Liver (tissue), 9 donors: ENCODE measurements around the gene CRACR2B. TPM values are rescaled to one million over a fixed set of nuclear protein-coding genes. Genes with fewer than 3 reads are reported as not detected.

Experiments
- DNase-seq: peaks from one replicate; pipeline ENCODE4 v3.0.0-alpha.2; 2017; ENCODE audit warnings: low spot score
- H3K27ac ChIP-seq, 2 donors: one replicate each; pipeline ENCODE4 v1.7.0; 2013; ENCODE audit warnings: inconsistent platforms in 2 of 2, low read length in 2 of 2, control low read depth in 1 of 2, low read depth in 1 of 2, mild to moderate bottlenecking in 1 of 2
- H3K27me3 ChIP-seq, 4 donors: one replicate each; pipeline versions ENCODE4 v1.6.1 to v1.7.0; 2013; ENCODE audit warnings: low read length in 3 of 4, inconsistent platforms in 1 of 4, mild to moderate bottlenecking in 1 of 4, moderate library complexity in 1 of 4; ENCODE audit not compliant: control insufficient read depth in 4 of 4, insufficient read depth in 4 of 4
- H3K36me3 ChIP-seq, 4 donors: one replicate each; pipeline versions ENCODE4 v1.6.1 to v1.7.0; 2013; ENCODE audit warnings: low read length in 3 of 4, mild to moderate bottlenecking in 3 of 4, low read depth in 1 of 4, moderate library complexity in 1 of 4; ENCODE audit not compliant: control insufficient read depth in 4 of 4, insufficient read depth in 3 of 4
- H3K4me1 ChIP-seq, 4 donors: one replicate each; pipeline versions ENCODE4 v1.6.1 to v1.7.0; 2013; ENCODE audit warnings: low read length in 3 of 4, mild to moderate bottlenecking in 3 of 4, moderate library complexity in 1 of 4; ENCODE audit not compliant: control insufficient read depth in 4 of 4, insufficient read depth in 4 of 4
- H3K4me3 ChIP-seq, 3 donors: one replicate each; pipeline versions ENCODE4 v1.6.1 to v1.7.0; 2013; ENCODE audit warnings: low read length in 3 of 3, control low read depth in 1 of 3, low read depth in 1 of 3, mild to moderate bottlenecking in 1 of 3
- H3K9ac ChIP-seq, 2 donors: one replicate each; pipeline ENCODE4 v1.7.0; 2013; ENCODE audit warnings: low read length in 2 of 2, mild to moderate bottlenecking in 2 of 2, moderate library complexity in 2 of 2, control low read depth in 1 of 2, low read depth in 1 of 2
- H3K9me3 ChIP-seq, 4 donors: one replicate each; pipeline versions ENCODE4 v1.6.1 to v1.7.0; 2013; ENCODE audit warnings: low read length in 3 of 4; ENCODE audit not compliant: control insufficient read depth in 4 of 4
- EGR1 ChIP-seq, 2 donors: IDR thresholded peaks; 2 replicates each; pipeline ENCODE4 v1.6.1; 2016 to 2018; ENCODE audit warnings: antibody characterized with exemption in 2 of 2, low read depth in 2 of 2
- FOXA1 ChIP-seq: IDR thresholded peaks from 2 replicates; pipeline ENCODE4 v1.6.1; 2016; ENCODE audit warnings: antibody characterized with exemption
- HNF4A ChIP-seq, 2 donors: conservative IDR thresholded peaks; 2 replicates each; pipeline ENCODE4 v1.6.1; 2016; ENCODE audit warnings: antibody characterized with exemption in 2 of 2, mild to moderate bottlenecking in 2 of 2
- HNF4G ChIP-seq: IDR thresholded peaks from 2 replicates; pipeline ENCODE4 v1.6.1; 2016; ENCODE audit warnings: antibody characterized with exemption
- NR2F2 ChIP-seq: IDR thresholded peaks from 2 replicates; pipeline ENCODE4 v1.6.1; 2016; ENCODE audit warnings: antibody characterized with exemption
- RAD21 ChIP-seq, 2 donors: IDR thresholded peaks; 2 replicates each; pipeline ENCODE4 v1.6.1; 2016; ENCODE audit warnings: antibody characterized with exemption in 2 of 2, mild to moderate bottlenecking in 2 of 2
- RXRA ChIP-seq, 2 donors: IDR thresholded peaks; 2 replicates each; pipeline ENCODE4 v1.6.1; 2017 to 2018; ENCODE audit warnings: antibody characterized with exemption in 2 of 2, mild to moderate bottlenecking in 1 of 2
- SP1 ChIP-seq: IDR thresholded peaks from 2 replicates; pipeline ENCODE4 v1.6.1; 2018; ENCODE audit warnings: antibody characterized with exemption, mild to moderate bottlenecking
- TAF1 ChIP-seq: conservative IDR thresholded peaks from 2 replicates; pipeline ENCODE4 v1.6.1; 2016; ENCODE audit warnings: antibody characterized with exemption, mild to moderate bottlenecking
- YY1 ChIP-seq: IDR thresholded peaks from 2 replicates; pipeline ENCODE4 v1.6.1; 2016; ENCODE audit warnings: antibody characterized with exemption, mild to moderate bottlenecking
- WGBS: extraction: QIAGEN DNeasy Blood & Tissue Kit; methylation state at CpG from one replicate; pipeline ENCODE4 v1.1.7; 2013; 5-methylcytosine and 5-hydroxymethylcytosine counted together
- polyA plus RNA-seq, 2 donors: library from polyadenylated mRNA; stranded (reverse) in 1 of 2; unstranded in 1 of 2; fragments of 200-250 nt in 1 of 2; fragments of >200 nt in 1 of 2; fragmentation: Nextera tagmentation in 1 of 2; extraction: Ambion mirVana in 1 of 2; gene quantifications; one replicate each; pipeline versions ENCODE4 v1.2.1 to v1.2.3, GENCODE V29; 2013 to 2015
- total RNA-seq, 2 donors: library from RNA; depleted of rRNA; stranded (reverse); fragments of >200 nt; gene quantifications; one replicate each; pipeline ENCODE4 v1.2.3, GENCODE V29; 2014
- TF ChIP-seq, protein P1 (sequence below): IDR thresholded peaks from 2 replicates; pipeline ENCODE4 v1.6.1; 2016; ENCODE audit warnings: antibody characterized with exemption
- TF ChIP-seq, protein P2 (sequence below): IDR thresholded peaks from 2 replicates; pipeline ENCODE4 v1.6.1; 2016; ENCODE audit warnings: antibody characterized with exemption, mild to moderate bottlenecking
- TF ChIP-seq, protein P3 (sequence below): IDR thresholded peaks from 2 replicates; pipeline ENCODE4 v1.6.1; 2016; ENCODE audit warnings: antibody characterized with exemption
- donor health status: healthy.
- donor health status: healthy.
- donor health status: healthy.
- donor health status: healthy.
- donor health status: healthy.

Gene CRACR2B
- total and polyA plus RNA-seq, 4 donors = 0.14 to 2.9 (median 2.2) TPM

DNA sequence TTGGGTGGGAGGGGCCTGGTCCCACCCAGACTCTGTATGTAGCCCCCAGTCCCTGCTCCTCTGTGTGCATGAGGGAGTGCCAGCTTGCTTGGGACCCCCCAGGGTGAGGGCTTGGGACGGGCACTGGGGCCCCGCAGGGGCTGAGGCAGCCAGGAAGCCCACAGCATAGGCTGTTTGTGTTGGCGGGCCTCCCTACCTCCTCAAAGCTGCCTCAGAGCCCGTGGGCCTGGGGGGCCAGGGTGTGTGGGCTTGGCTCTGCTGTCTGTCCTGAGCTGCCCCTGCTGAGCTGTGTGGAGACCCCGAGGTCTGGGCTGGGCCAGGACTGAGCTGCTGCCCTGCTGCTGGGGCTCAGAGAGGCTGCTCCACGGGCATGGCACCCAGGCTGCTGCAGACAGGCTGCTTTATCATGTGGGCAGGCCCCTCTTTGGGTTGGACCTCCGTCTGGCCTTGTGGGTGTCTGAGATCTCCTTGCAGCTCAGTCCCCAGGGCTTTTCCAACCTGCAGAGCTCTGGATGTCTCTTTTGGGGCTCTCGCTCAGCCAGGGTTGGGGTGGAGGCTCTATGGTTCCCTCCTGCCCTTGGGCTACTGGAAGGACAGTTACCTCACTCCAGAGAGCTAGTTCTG is 18.3 kb downstream of the CRACR2B start:
- Histone ChIP-seq H3K4me1 (peaks cover 16 to 51% (median 30%) of the 10 kb centered on the region in 4 donors), H3K9me3 (no peaks in the 10 kb centered on the region), H3K4me3 (no peak overlapping the region), H3K27me3 (peaks cover 0 to 3% (median 0%) of the 10 kb centered on the region in 4 donors), H3K27ac (no peak overlapping the region), H3K9ac (no peak overlapping the region), H3K36me3 (no peaks in the 10 kb centered on the region)
- TF ChIP-seq, protein P1, sequence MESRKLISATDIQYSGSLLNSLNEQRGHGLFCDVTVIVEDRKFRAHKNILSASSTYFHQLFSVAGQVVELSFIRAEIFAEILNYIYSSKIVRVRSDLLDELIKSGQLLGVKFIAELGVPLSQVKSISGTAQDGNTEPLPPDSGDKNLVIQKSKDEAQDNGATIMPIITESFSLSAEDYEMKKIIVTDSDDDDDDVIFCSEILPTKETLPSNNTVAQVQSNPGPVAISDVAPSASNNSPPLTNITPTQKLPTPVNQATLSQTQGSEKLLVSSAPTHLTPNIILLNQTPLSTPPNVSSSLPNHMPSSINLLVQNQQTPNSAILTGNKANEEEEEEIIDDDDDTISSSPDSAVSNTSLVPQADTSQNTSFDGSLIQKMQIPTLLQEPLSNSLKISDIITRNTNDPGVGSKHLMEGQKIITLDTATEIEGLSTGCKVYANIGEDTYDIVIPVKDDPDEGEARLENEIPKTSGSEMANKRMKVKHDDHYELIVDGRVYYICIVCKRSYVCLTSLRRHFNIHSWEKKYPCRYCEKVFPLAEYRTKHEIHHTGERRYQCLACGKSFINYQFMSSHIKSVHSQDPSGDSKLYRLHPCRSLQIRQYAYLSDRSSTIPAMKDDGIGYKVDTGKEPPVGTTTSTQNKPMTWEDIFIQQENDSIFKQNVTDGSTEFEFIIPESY = no peak
- no peak for TF ChIP-seq TAF1
- TF ChIP-seq HNF4G = no peak
- no peak for DNase-seq
- 74% methylated on average over 8 of the region's 8 CpGs for WGBS

DNA sequence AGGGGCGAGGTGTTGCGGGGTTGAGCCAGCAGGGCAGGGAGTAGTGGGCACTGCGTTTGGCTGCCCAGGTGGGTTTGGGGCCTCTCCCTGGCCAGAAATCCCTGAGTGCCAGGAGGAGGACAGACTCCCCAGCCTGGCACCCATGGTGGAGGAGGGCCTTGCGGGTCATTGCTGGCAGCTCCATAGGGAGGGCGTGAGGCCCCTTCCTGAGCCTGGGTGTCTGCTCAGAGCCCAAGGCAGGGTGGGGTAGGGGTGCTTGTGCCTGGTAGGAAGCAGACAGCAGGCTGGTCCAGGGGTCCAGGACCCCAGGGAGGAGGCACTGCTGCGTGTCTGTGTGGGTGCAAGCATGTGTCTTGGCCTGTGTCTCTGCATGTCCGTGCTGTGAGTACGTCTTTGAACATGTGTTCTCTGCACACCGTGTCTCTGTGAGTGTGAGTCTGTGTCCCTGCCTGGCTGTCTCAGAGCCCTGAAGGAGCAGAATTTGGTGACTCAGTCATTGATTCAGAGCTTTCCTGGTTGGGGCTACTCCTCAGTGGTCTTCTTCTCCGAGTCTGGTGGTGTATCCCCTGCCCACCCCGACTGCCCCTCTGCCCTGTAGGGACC is 18.9 kb downstream of the CRACR2B start:
- Histone ChIP-seq H3K27me3 (peaks cover 0 to 3% (median 0%) of the 10 kb centered on the region in 4 donors), H3K27ac (no peak overlapping the region), H3K4me1 (peaks cover 16 to 45% (median 25%) of the 10 kb centered on the region in 4 donors), H3K9ac (no peak overlapping the region), H3K36me3 (no peaks in the 10 kb centered on the region), H3K4me3 (no peak overlapping the region), H3K9me3 (no peaks in the 10 kb centered on the region)
- TF ChIP-seq FOXA1 = no peak
- TF ChIP-seq NR2F2 = no peak
- TF ChIP-seq YY1 = no peak
- TF ChIP-seq, protein P2, sequence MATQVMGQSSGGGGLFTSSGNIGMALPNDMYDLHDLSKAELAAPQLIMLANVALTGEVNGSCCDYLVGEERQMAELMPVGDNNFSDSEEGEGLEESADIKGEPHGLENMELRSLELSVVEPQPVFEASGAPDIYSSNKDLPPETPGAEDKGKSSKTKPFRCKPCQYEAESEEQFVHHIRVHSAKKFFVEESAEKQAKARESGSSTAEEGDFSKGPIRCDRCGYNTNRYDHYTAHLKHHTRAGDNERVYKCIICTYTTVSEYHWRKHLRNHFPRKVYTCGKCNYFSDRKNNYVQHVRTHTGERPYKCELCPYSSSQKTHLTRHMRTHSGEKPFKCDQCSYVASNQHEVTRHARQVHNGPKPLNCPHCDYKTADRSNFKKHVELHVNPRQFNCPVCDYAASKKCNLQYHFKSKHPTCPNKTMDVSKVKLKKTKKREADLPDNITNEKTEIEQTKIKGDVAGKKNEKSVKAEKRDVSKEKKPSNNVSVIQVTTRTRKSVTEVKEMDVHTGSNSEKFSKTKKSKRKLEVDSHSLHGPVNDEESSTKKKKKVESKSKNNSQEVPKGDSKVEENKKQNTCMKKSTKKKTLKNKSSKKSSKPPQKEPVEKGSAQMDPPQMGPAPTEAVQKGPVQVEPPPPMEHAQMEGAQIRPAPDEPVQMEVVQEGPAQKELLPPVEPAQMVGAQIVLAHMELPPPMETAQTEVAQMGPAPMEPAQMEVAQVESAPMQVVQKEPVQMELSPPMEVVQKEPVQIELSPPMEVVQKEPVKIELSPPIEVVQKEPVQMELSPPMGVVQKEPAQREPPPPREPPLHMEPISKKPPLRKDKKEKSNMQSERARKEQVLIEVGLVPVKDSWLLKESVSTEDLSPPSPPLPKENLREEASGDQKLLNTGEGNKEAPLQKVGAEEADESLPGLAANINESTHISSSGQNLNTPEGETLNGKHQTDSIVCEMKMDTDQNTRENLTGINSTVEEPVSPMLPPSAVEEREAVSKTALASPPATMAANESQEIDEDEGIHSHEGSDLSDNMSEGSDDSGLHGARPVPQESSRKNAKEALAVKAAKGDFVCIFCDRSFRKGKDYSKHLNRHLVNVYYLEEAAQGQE = no peak
- no peak for TF ChIP-seq RXRA (IDR thresholded peaks at IDR 0.05)
- TF ChIP-seq HNF4A (conservative IDR thresholded peaks at IDR 0.05) = no peak
- TF ChIP-seq SP1 = no peak
- no peak for TF ChIP-seq HNF4G
- TF ChIP-seq RAD21 (IDR thresholded peaks at IDR 0.05) = no peak
- TF ChIP-seq, protein P3, sequence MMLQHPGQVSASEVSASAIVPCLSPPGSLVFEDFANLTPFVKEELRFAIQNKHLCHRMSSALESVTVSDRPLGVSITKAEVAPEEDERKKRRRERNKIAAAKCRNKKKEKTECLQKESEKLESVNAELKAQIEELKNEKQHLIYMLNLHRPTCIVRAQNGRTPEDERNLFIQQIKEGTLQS = no peak
- no peak for TF ChIP-seq EGR1 (IDR thresholded peaks at IDR 0.05; ENCODE audit: low read depth in 2 of 2)
- no peak for TF ChIP-seq TAF1
- TF ChIP-seq, protein P1 = no peak
- 78% methylated on average over 11 of the region's 11 CpGs for WGBS
- DNase-seq = no peak
